Measurements from ENCODE around the gene CRIP1.

CRIP1 gene

GRCh38 chr14:105490267-105490571 lies 3.5 kb downstream of the CRIP1 start:
- peak overlapping the region; percentile 96 for H3K4me2 ChIP-seq (ENCODE audit: low read length, poor library complexity, severe bottlenecking)
- H3K36me3 ChIP-seq (ENCODE audit: control insufficient read depth in 1 of 2, insufficient read depth in 2 of 2, low read depth in 1 of 2, low read length in 2 of 2): peaks cover 0 to 9% of the 10 kb centered on the region in 2 experiments
- H2BK12ac ChIP-seq (ENCODE audit: low read length in 2 of 2): peak overlapping the region in 1 of 2 experiments; percentile 55
- no peak overlapping the region for H3K23ac ChIP-seq (ENCODE audit: low read length in 2 of 2)
- peak overlapping the region; percentile 5 for H4K91ac ChIP-seq (ENCODE audit: low read length)
- H3K9ac ChIP-seq (ENCODE audit: low read length): peak overlapping the region; percentile 92
- no peak overlapping the region for H3K27ac ChIP-seq (ENCODE audit: low read length, poor library complexity, severe bottlenecking)
- WGBS: under 1% methylated on average over 29 of the region's 33 CpGs
- H2AK5ac ChIP-seq (ENCODE audit: low read length, severe bottlenecking): no peak overlapping the region
- H3K9me3 ChIP-seq (ENCODE audit: control insufficient read depth, low read length): no peaks in the 10 kb centered on the region
- H2BK5ac ChIP-seq (ENCODE audit: low read depth, low read length, poor library complexity, severe bottlenecking): no peak overlapping the region
- H3K4me3 ChIP-seq (ENCODE audit: insufficient read depth in 1 of 2, low read depth in 1 of 2, low read length in 2 of 2): peak overlapping the region; percentile 60 to 81
- peaks cover 14 to 30% of the 10 kb centered on the region in 2 experiments for H3K27me3 ChIP-seq (ENCODE audit: control insufficient read depth in 1 of 2, insufficient read depth in 1 of 2, low read length in 2 of 2)
- peak overlapping the region; percentile 58 to 91 for H3K18ac ChIP-seq (ENCODE audit: low read depth in 1 of 2, low read length in 2 of 2)
- H3K4ac ChIP-seq (ENCODE audit: low read depth in 1 of 2, low read length in 2 of 2): peak overlapping the region; percentile 35 to 79
- DNase-seq: no peak
- no peak overlapping the region for H4K8ac ChIP-seq (ENCODE audit: low read length)
- H2BK120ac ChIP-seq (ENCODE audit: low read depth, low read length): peak overlapping the region; percentile 57
- peaks cover 1% of the 10 kb centered on the region for H3K79me1 ChIP-seq (replicated peaks; ENCODE audit: low read length, poor library complexity, severe bottlenecking)
- peak overlapping the region in 1 of 2 experiments; percentile 36 for H3K14ac ChIP-seq (ENCODE audit: low read length in 2 of 2)
- H2AFZ ChIP-seq (ENCODE audit: low read depth, low read length): peak overlapping the region; percentile 84
- peak overlapping the region; percentile 1 for H2BK15ac ChIP-seq (ENCODE audit: low read depth, poor library complexity, severe bottlenecking)
- peaks cover 30% of the 10 kb centered on the region for H3K4me1 ChIP-seq (ENCODE audit: control insufficient read depth, insufficient read depth, low read depth, low read length)

GRCh38 chr14:105490572-105491365 lies 4.1 kb downstream of the CRIP1 start, which contains the start of gene TEDC1:
Gene TEDC1, plus strand, starts transcription at chr14:105491246. Its CDS starts 130 bp downstream, at chr14:105491376.
- Histone ChIP-seq H3K9me3 (ENCODE audit: control insufficient read depth, low read length) (no peaks in the 10 kb centered on the region), H3K9ac (ENCODE audit: low read length) (peak within 1 kb of the TSS; percentile 92), H2BK120ac (ENCODE audit: low read depth, low read length) (peak within 1 kb of the TSS; percentile 57), H3K36me3 (ENCODE audit: control insufficient read depth in 1 of 2, insufficient read depth in 2 of 2, low read depth in 1 of 2, low read length in 2 of 2) (peaks cover 0 to 9% of the 10 kb centered on the region in 2 experiments), H3K4me1 (ENCODE audit: control insufficient read depth, insufficient read depth, low read depth, low read length) (peaks cover 29% of the 10 kb centered on the region), H3K27me3 (ENCODE audit: control insufficient read depth in 1 of 2, insufficient read depth in 1 of 2, low read length in 2 of 2) (peaks cover 11 to 28% of the 10 kb centered on the region in 2 experiments), H2BK15ac (ENCODE audit: low read depth, poor library complexity, severe bottlenecking) (peak within 1 kb of the TSS; percentile 1), H3K18ac (ENCODE audit: low read depth in 1 of 2, low read length in 2 of 2) (peak within 1 kb of the TSS; percentile 58 to 91), H3K14ac (ENCODE audit: low read length in 2 of 2) (peak within 1 kb of the TSS in 1 of 2 experiments; percentile 36), H2BK5ac (ENCODE audit: low read depth, low read length, poor library complexity, severe bottlenecking) (no peak within 1 kb of the TSS), H2AFZ (ENCODE audit: low read depth, low read length) (peak within 1 kb of the TSS; percentile 84), H2BK12ac (ENCODE audit: low read length in 2 of 2) (peak within 1 kb of the TSS in 1 of 2 experiments; percentile 55), H4K8ac (ENCODE audit: low read length) (no peak within 1 kb of the TSS), H2AK5ac (ENCODE audit: low read length, severe bottlenecking) (no peak within 1 kb of the TSS), H3K23ac (ENCODE audit: low read length in 2 of 2) (no peak within 1 kb of the TSS), H3K4me2 (ENCODE audit: low read length, poor library complexity, severe bottlenecking) (peak within 1 kb of the TSS; percentile 96), H4K91ac (ENCODE audit: low read length) (peak within 1 kb of the TSS; percentile 5), H3K79me1 (replicated peaks; ENCODE audit: low read length, poor library complexity, severe bottlenecking) (peaks cover 1% of the 10 kb centered on the region), H3K4me3 (ENCODE audit: insufficient read depth in 1 of 2, low read depth in 1 of 2, low read length in 2 of 2) (peak within 1 kb of the TSS; percentile 68 to 81), H3K27ac (ENCODE audit: low read length, poor library complexity, severe bottlenecking) (no peak within 1 kb of the TSS), H3K4ac (ENCODE audit: low read depth in 1 of 2, low read length in 2 of 2) (peak within 1 kb of the TSS; percentile 35 to 79)
- WGBS: 12% methylated on average over 76 of the region's 94 CpGs
- peak; percentile 100 for DNase-seq

GRCh38 chr14:105491366-105491973 lies 4.8 kb downstream of the CRIP1 start:
- H2BK120ac ChIP-seq (ENCODE audit: low read depth, low read length): no peak overlapping the region
- H3K9me3 ChIP-seq (ENCODE audit: control insufficient read depth, low read length): no peaks in the 10 kb centered on the region
- H3K23ac ChIP-seq (ENCODE audit: low read length in 2 of 2): no peak overlapping the region
- H2BK5ac ChIP-seq (ENCODE audit: low read depth, low read length, poor library complexity, severe bottlenecking): no peak overlapping the region
- H3K4me1 ChIP-seq (ENCODE audit: control insufficient read depth, insufficient read depth, low read depth, low read length): peaks cover 24% of the 10 kb centered on the region
- H3K4me3 ChIP-seq (ENCODE audit: insufficient read depth in 1 of 2, low read depth in 1 of 2, low read length in 2 of 2): peak overlapping the region; percentile 68 to 80
- no peak overlapping the region for H4K91ac ChIP-seq (ENCODE audit: low read length)
- H3K9ac ChIP-seq (ENCODE audit: low read length): peak overlapping the region; percentile 76
- H2AFZ ChIP-seq (ENCODE audit: low read depth, low read length): peak overlapping the region; percentile 73
- no peak overlapping the region for H4K8ac ChIP-seq (ENCODE audit: low read length)
- H3K36me3 ChIP-seq (ENCODE audit: control insufficient read depth in 1 of 2, insufficient read depth in 2 of 2, low read depth in 1 of 2, low read length in 2 of 2): peaks cover 0 to 11% of the 10 kb centered on the region in 2 experiments
- no peak overlapping the region for H3K18ac ChIP-seq (ENCODE audit: low read depth in 1 of 2, low read length in 2 of 2)
- no peak overlapping the region for H2BK12ac ChIP-seq (ENCODE audit: low read length in 2 of 2)
- peaks cover 4 to 21% of the 10 kb centered on the region in 2 experiments for H3K27me3 ChIP-seq (ENCODE audit: control insufficient read depth in 1 of 2, insufficient read depth in 1 of 2, low read length in 2 of 2)
- no peak overlapping the region for H3K4ac ChIP-seq (ENCODE audit: low read depth in 1 of 2, low read length in 2 of 2)
- 25% methylated on average over 52 of the region's 53 CpGs for WGBS
- peak; percentile 49 for DNase-seq
- no peak overlapping the region for H3K27ac ChIP-seq (ENCODE audit: low read length, poor library complexity, severe bottlenecking)
- no peak overlapping the region for H3K14ac ChIP-seq (ENCODE audit: low read length in 2 of 2)
- H3K4me2 ChIP-seq (ENCODE audit: low read length, poor library complexity, severe bottlenecking): peak overlapping the region; percentile 79
- H2BK15ac ChIP-seq (ENCODE audit: low read depth, poor library complexity, severe bottlenecking): no peak overlapping the region
- H3K79me1 ChIP-seq (replicated peaks; ENCODE audit: low read length, poor library complexity, severe bottlenecking): peaks cover 1% of the 10 kb centered on the region
- H2AK5ac ChIP-seq (ENCODE audit: low read length, severe bottlenecking): no peak overlapping the region

Measured in mesenchymal stem cell (in vitro differentiated cells and primary cell).